HTR-8/SVneo (cell line): ENCODE measurements around the gene ATP1A3.
"Not testable (repeated sequence)": the region's sequence is repeated elsewhere in the genome, so short reads cannot be mapped to it uniquely, and the experiment has no call there.

ENCODE experiments used
- DNase-seq: peaks from one replicate; pipeline ENCODE4 v3.0.0; 2011; ENCODE audit warnings: low spot score, mixed read lengths; ENCODE audit not compliant: insufficient read length
- FAIRE-seq: peaks from 2 replicates; lab custom pipeline; 2011; peaks lifted over from hg19 to GRCh38; lab: Jason Lieb, UNC

ATP1A3 gene

DNA sequence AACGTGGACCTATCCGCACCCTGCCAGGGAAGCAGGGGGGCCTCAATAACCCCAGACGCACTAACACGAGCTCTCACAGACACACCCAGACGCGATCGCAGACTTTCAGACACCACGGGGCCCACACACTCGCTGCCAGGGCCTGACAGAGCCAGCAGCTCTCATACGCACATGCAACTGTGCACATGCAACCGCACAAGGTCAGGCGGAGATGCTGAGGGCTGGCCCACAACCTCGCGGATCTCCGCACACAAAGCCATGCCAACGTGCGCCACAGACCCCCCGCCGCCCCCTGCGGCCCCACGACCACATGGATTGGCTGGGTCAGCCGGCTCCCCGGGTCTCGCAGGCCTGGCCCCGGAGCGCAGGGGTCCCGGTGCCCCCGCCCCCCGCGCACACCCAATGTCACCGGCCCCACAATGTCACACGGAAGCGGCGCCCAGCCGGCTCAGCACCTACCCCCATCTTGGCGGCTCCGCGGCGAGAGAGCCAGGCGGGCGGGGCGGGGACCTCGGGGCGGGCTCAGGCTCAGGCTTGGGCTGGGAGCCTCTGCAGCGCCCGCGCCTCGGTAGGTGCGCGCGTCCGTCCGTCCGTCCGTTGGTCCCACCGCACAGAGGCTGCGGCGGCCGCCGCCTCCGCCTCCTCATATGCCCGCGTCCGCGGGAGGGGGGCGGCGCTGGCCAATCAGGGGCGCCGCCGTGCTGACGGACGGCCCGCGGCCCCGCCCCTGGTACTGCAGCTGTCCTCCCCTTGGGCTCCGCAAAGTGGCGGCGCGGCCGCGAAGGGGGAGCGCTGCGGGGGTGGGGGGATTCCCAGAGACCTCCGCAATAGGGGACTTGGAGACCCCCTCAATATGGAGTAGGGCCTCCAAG is at the start of gene ATP1A3:
TSS of gene ATP1A3 (minus strand) at position 619 of the 872 bp plus-strand sequence. CDS start at position 465, 154 bp downstream.
- FAIRE-seq (peak; percentile 88), DNase-seq (peak; percentile 76)

DNA sequence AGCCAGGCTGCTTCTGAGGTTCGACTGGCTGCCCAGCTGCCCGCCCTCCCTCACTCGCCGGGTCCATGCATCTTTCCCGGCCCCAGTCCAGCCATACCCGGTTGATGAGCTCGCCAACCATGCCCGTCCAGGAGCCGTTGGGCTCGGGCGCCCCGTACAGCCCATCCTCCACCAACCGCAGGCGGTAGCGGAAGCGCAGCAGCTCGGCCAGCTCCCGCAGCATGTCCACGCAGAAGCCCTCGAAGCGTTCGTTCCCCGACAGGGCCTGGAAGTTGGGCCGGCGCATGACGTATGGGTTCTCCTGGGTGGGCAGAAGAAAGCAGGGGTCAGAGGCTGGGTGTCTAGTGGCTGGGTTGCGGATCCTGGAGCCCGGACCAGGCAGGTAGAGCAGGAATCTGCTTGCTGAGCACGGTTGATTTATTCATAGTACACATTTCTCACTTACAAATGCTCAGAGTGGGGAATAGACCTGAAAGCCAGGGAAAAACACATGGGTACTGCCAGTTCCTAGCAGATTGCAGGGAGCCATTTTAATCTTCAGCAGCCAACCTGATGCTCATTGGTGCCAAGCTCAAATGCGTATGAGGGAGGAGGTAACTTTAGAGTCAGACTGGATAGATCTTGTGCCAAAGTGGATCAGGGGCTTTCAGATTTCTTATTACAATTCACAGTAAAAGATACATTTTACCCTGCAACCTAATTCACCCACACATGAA is 48.6 kb upstream of the ATP1A3 start:
- FAIRE-seq (no peak), DNase-seq (no peak)

DNA sequence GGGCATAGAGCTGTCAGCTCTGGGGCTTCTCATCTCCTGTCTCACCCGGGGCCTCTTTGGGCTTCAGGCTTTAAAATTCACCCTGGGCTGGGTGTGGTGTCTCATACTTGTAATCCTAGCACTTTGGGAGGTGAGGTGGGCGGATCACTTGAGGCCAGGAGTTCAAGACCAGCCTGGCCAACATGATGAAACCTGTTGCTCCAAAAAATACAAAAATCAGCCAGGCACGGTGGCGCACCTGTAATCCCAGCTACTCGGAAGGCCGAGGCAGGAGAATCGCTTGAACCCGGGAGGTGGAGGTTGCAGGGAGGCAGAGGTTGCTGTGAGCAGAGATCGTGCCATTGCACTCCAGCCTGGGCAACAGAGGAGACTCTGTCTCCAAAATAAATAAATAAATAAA is 46.5 kb upstream of the ATP1A3 start:
- DNase-seq, FAIRE-seq: not testable (repeated sequence)

DNA sequence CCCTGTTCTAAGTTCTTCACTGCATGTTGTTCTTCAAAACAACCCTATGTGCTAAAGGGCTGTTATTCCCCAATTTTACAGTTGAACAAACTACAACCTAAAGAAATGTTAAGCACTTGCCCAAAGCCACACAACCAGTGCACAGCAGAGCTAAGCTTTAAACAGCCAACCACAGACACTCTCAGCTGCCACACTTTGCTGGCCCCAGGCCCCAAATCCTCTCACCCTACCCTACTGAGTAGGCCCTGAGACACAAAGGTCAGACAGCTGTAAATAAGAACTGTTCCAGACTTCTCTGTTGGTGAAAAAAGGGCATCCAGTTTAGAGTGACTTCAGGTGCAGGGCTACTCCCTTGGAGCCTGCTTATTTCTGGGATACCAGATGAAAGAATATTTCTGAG is 46.0 kb upstream of the ATP1A3 start:
- FAIRE-seq: no peak
- no peak for DNase-seq

DNA sequence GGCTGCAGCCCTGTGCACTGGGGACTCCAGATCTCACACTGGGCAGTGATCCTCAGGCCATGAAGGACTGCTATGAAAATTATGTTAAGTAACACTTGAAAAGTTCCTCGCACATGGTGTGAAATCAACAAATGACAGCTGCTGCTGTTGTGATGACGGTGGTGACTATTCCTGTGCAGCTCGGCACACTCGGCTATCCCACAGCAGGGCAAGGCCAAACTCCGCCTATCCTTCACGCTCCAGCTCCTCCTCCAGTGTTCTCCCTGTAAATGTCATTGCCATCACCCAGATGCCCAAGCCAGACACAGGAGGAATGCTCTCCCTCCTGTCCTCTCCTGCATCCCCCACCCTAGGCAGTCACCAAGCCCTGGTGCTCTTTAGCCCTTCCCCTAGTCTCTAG is 44.6 kb upstream of the ATP1A3 start:
- DNase-seq (no peak), FAIRE-seq (peak; percentile 9)

DNA sequence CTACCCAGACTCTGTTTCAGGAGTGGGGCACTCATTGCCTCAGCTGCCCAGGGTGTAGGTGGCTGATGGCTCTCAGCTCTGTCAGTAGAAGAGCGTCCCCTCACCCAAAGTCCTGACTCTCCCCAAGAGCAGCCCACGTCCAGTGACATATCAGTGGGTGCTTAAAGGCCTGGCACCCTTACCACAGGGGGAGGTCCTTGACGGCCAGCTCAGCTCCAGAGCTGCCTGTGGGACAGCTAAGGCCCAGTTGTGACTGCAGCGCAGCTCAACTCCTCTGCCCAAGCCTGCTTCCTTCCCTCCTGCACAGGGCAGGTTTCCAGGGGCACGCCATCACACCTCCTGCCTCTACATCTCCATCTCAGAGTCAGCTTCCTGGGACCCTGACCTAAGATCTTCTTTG is 43.6 kb upstream of the ATP1A3 start:
- DNase-seq (no peak), FAIRE-seq (no peak)

DNA sequence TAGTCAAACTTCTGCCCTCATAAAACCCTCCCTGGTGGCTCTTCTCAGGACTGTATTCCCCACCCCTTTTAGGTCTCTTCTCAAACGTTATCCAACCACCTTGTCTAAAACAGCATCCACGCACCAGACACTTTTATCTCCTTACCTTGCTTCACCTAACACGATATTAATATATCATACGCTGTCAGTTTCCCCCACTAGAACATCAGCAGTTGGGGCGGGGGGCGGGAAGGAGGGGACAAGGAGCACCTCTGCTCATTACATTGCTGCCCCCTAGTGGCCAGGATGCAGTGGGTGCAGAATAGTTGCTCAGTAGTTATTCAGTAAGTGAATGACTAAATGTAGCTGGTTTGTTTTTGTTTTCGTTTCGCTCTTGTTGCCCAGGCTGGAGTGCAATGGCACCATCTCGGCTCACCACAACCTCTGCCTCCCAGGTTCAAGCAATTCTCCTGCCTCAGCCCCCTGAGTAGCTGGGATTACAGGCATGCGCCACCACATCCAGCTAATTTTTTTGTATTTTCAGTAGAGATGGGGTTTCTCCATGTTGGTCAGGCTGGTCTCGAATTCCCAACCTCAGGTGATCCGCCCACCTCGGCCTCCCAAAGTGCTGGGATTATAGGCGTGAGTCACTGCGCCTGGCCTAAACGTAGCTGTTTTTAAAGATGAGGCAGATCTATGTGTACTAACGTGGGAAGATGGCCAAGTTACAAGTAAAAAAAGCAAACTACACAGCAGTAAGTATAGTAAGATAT is 40.8 kb upstream of the ATP1A3 start:
- peak; percentile 55 for FAIRE-seq

DNA sequence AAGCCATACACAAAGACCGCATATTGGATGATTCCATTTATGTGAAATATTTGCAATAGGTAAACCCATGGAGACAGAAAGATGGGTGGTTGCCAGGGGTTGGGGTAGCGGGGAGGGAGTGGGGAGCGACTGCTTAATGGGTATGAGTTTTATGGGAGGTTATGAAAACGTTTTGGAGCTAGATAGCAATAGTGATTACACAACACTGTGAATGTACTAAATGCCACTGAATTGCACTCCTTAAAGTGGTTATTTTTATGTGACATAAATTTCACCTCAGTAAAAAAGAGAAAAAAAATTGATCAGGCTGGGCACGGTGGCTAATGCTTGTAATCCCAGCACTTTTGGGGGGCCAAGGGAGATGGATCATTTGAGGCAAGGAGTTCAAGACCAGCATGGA is 39.4 kb upstream of the ATP1A3 start:
- FAIRE-seq (no peak), DNase-seq (no peak)

More for the DNA sequence above, 40.8 kb upstream of the ATP1A3 start:
- peak; percentile 81 for DNase-seq

DNA sequence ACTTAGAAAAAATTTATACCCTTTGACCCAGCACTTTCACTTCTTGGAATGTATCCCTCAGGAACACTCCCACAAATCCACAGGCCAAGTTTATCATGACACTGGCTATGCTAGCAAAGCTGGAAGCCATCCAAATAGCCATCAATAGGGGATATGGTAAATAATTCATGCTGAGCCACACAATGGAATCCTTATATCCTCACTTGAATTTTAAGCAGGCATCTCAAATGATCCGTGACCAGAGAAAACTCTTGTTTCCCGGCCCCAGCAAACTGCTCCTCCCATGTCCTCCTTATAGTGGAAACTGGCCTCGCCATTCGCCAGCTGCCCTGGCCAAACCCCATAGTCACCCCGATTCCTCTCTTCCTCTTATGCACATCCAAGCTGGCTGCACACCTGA is 38.4 kb upstream of the ATP1A3 start:
- DNase-seq (no peak), FAIRE-seq (no peak)

DNA sequence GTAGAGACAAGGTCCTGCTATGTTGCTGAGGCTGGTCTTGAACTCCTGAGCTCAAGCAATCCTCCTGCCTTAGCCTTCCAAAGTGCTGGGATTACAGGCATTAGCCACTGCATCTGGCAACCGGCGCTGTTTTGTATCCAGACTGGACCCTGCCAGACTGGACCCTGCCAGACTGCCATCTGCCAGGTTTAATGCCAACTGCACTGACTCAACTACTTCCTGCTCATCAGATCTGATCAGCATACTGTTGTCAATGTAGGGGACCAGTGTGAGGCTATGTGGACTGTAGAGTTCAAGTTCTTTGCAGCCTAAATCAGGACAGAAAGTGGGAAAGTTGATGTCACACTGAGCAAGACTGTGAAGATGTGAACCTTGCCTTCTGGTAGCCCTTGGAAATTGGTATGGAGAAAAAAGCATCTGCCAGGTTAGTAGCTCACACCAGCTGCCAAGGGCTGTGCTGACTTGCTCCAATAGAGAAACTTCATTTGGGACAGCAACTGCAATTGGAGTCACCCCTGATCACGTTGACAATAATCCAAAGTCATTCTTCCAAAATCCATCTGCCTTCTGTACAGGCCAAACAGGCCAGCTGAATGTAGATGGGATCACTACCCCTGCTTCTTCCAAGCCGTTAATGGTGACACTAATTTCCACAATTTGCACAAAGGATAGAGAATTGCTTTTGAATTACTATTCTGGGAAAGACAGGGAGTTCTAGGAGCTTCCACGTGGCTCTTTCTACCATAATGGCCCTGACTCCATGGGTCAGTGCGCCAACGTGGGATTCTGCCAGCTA is 36.8 kb upstream of the ATP1A3 start:
- no peak for DNase-seq
- FAIRE-seq: peak; percentile 36

DNA sequence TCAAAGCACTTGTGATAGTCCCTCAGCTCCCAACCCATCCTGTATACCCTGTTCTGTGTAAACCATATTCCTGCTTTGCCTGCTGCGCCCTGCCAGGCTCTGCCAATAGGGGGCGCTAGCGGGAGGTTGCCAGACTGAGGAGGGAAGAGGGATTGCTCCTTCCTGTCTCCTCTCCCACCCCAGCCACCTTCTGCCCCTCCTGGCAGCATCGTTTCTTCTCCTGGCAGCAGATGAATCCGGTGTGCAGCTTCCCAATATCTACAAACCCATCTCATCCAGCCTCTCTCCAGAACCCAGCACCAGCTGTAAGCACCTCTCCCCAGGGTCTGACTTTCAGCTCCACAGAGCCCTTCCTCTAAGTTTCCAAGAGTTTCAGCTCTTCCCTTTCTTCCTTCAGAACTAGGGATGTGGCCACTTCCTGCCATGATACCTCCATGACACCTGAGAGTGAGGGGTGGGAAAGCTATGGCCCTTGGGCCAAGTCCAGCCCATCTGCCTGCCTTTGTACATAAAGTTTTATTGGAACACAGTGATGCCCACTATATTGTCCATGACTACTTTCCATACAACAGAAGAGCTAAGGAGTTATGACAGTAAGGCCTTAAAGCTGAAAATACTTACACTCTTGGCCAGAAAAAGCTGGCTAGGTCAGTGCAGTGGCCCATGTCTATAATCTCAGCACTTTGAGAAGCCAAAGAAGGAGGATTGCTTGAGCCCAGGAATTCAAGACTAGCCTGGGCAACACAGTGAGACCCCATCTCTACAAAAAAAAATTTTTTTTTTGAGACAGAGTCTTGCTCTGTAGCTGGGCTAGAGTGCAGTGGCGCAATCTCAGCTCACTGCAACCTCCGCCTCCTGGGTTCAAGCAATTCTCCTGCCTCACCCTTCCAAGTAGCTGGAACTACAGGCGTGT is 34.5 kb upstream of the ATP1A3 start:
- DNase-seq (no peak), FAIRE-seq (no peak)

DNA sequence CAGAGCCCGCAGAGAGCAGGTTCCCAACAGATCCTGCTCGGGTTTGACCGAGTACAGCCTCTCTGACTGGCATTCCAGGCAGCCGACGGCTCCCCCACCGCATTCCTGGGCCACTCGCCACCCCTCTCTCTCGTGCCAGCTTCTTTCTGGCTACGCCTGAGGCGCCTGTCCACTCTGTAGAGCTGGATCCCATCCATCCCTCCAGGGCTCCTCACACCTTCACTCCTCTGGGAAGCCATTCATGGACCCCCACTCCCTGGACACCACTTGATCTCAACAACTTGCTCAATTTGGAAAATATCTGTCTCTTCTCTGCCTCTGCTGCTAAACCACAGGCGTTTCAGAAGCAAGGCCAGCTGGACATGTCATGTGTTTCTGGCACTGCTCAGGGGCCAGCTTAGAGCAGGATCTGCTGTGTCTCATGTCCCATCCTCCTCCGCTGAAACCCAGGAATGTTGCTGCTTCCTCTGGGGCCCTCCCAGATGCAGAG is 30.6 kb upstream of the ATP1A3 start:
- FAIRE-seq: peak; percentile 60
- peak; percentile 73 for DNase-seq

DNA sequence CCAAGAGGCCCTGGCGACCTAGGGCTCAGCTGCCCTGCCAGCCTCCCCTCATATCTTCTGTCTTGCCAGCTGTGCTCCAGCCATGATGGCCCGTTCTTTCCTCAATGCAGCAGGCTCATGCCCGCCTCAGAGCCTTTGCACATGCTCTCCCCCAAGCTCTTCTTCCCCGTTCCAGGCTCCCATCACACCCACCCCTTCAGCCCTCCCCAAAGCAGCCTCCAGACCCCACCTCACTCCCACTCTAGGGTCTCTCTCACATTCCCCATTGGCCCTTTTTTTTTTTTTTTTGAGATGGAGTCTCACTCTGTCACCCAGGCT is 29.9 kb upstream of the ATP1A3 start:
- no peak for FAIRE-seq
- no peak for DNase-seq

DNA sequence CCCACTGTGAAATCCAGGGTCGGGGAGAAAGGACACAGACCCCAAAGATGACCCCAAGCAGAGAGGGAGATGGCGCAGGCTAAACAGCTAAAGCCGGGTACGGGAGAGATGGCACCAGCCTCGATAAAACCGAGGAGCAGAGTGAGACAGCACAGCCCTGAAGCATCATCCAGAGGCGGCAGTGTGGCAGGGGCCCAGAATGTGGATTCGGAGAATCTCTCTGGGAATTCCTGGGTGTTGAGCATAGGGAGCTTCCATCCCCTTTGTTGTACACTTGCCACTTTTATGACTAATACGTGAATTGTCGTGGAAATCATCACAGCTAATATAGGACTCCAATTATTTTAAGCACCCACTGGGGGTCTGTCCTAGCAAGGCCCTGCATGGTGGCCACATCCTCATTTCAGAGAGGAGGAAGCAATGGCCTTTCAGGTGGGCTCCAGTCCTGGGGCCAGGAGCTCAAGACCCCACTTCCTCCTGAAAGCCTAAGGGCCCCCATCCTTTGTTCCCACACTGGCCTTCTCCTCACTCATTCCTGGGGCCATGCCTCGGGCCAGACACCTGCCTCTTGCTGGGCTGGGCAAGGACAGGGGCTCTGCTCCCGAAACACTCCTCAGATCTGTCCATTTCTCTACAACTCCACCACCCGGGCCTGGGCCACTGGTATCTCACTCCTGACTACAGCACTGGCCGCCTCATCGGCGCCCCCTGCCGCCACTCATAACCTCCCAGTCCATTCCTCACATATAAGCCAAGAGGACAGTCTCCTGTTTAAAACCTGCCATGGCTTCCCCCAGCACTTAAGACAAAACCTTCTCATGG is 29.3 kb upstream of the ATP1A3 start:
- DNase-seq: no peak
- FAIRE-seq: no peak

DNA sequence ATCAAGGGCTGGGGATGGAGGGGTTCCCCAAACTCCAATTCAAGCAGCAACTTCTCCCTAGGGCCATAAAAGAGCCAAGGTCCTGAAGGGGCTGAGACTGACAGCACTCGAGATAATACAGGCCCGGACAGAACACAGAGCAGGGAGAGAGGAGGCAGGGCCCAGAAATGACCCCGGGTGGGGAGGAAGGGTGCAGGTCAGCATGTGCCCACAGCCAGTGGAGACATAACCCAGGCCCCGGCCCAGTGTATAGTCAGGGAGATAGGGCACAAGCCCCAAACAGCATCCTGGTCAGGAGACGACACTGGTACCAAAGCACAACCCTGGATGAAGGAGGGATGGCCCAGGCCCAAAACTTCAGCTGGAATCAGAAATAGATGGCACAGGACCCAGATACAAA is 28.6 kb upstream of the ATP1A3 start:
- no peak for DNase-seq
- no peak for FAIRE-seq

DNA sequence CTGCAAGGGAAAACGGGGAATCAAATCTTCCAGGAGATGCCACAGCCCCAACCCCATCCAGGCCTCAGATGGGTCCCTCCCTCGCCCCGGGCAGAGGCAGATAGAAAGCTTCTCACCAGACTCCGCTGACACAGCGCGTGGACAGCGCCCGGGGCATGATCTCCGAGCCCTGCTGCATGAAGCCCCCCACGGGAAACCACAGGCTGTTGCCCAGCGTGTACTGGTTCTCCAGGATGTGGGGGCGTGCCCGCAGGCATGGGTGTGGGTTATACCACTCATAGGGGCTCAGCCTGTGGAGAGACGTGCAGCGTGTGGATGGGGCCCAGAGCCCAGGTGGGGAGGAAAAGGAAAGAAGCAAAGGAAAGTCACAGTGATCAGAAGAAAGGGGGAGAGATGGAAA is 27.2 kb upstream of the ATP1A3 start:
- FAIRE-seq (no peak), DNase-seq (no peak)

DNA sequence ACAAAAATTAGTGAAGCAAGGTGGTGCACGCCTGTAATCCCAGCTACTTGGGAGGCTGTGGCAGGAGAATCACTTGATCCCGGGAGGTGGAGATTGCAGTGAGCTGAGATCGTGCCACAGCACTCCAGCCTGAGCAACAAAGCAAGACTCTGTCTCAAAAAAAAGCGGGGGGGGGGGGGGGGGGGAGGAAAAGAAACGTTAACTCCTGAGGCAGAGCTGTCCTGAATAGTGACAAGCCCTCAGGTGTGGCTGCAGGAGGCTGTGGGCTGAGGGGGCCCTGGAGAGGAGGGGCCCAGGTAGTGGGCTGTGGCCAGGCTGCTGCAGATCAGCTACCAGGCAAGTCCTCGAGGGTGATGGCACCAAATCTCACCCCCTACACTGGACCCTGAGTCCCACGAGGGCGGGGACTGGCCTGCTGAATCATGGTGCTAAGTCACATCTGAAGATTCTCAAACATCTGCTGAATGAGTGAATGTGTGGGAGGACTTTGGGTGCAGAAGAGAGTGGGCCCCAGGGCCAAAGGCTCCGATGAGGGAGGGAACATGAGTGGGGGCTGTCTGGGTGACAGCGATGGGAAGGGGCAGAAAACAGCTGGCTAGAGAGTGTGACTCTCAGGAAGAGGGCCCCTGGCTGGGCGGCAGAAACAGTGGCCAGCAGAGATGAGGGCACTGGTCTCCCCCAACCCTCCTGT is 24.6 kb upstream of the ATP1A3 start:
- DNase-seq (peak; percentile 53), FAIRE-seq (peak; percentile 78)

DNA sequence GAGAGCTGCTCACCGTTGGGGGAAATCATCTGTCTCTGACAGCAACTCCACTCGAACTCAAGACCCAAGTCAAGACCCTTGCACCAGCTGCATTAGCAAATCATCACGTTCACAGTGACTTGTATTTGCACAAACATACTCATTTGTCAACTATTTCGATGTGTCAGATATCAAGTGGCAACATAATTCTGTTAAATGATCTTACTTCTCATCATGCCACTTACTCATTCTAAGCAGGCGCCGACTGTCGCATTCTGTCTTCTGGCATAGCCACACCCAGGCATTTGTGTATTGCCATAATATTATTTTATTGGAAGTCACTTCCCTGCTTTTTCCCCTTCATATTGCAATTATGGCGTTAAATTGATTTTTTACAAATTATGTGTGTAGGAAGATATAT is 23.0 kb upstream of the ATP1A3 start:
- no peak for DNase-seq
- no peak for FAIRE-seq
